Glutamatergic neuron (in vitro differentiated cells): ENCODE measurements around the gene KCNIP1. TPM values are rescaled to one million over a fixed set of nuclear protein-coding genes. Genes with fewer than 3 reads are reported as not detected.

Source experiments
- DNase-seq: peaks from one replicate; pipeline ENCODE4 v3.0.0; 2022
- H3K27ac Mint-ChIP-seq: one replicate; pipeline ENCODE4 v1.8.0; 2020; ENCODE audit warnings: mild to moderate bottlenecking, mixed read lengths, inconsistent platforms; ENCODE audit not compliant: unreplicated experiment
- H3K27me3 Mint-ChIP-seq: one replicate; pipeline ENCODE4 v1.8.0; 2020; ENCODE audit warnings: mild to moderate bottlenecking, moderate library complexity, mixed read lengths, inconsistent platforms; ENCODE audit not compliant: unreplicated experiment
- H3K36me3 Mint-ChIP-seq: one replicate; pipeline ENCODE4 v1.8.0; 2020; ENCODE audit warnings: mild to moderate bottlenecking, mixed read lengths, inconsistent platforms; ENCODE audit not compliant: unreplicated experiment
- H3K4me1 Mint-ChIP-seq: one replicate; pipeline ENCODE4 v1.8.0; 2020; ENCODE audit warnings: mild to moderate bottlenecking, low read depth, mixed read lengths, inconsistent platforms; ENCODE audit not compliant: unreplicated experiment
- H3K4me3 Mint-ChIP-seq: one replicate; pipeline ENCODE4 v1.8.0; 2020; ENCODE audit warnings: mild to moderate bottlenecking, mixed read lengths, inconsistent platforms; ENCODE audit not compliant: unreplicated experiment
- H3K9me3 Mint-ChIP-seq: one replicate; pipeline ENCODE4 v1.8.0; 2020; ENCODE audit warnings: mild to moderate bottlenecking, moderate library complexity, mixed read lengths, inconsistent platforms; ENCODE audit not compliant: unreplicated experiment
- CTCF ChIP-seq: fragments of 200-600 bp; sonication (generic); IDR thresholded peaks from one replicate; pipeline ENCODE4 v1.5.0; 2021; ENCODE audit not compliant: partially characterized antibody, unreplicated experiment
- total RNA-seq: library from RNA; stranded (reverse); fragmentation: NEBNext Ultra II Directional; extraction: Animal tissue kit (Norgen Biotek cat#: 25700); gene quantifications from one replicate; pipeline ENCODE4 v1.2.1, GENCODE V29; 2021; ENCODE audit not compliant: unreplicated experiment

The KCNIP1 gene
- total RNA-seq, 1 donor from 2014 or later, result 0.47 TPM

- H3K4me1 Mint-ChIP-seq, result peaks cover 5% of the 10 kb centered on the region
- no peak overlapping the region for H3K4me3 Mint-ChIP-seq
- DNase-seq, result no peak
- TF ChIP-seq CTCF, result no peak
- H3K27me3 Mint-ChIP-seq, result peaks cover 2% of the 10 kb centered on the region
- H3K27ac Mint-ChIP-seq, result no peak overlapping the region
- H3K36me3 Mint-ChIP-seq, result no peaks in the 10 kb centered on the region
- H3K9me3 Mint-ChIP-seq, result no peaks in the 10 kb centered on the region
Measured at GRCh38 chr5:170697031-170697430, 193.2 kb downstream of the KCNIP1 start.

GRCh38 chr5:170700503-170700902, 196.7 kb downstream of the KCNIP1 start:
- Mint-ChIP-seq H3K9me3 (peaks cover 1% of the 10 kb centered on the region), H3K27ac (no peak overlapping the region), H3K4me3 (no peak overlapping the region), H3K36me3 (no peaks in the 10 kb centered on the region), H3K4me1 (peaks cover 13% of the 10 kb centered on the region), H3K27me3 (peaks cover 2% of the 10 kb centered on the region)
- no peak for DNase-seq
- no peak for TF ChIP-seq CTCF

- no peak overlapping the region for H3K4me3 Mint-ChIP-seq
- H3K9me3 Mint-ChIP-seq, result peaks cover 1% of the 10 kb centered on the region
- peaks cover 2% of the 10 kb centered on the region for H3K27me3 Mint-ChIP-seq
- DNase-seq, result no peak
- H3K27ac Mint-ChIP-seq, result no peak overlapping the region
- no peaks in the 10 kb centered on the region for H3K36me3 Mint-ChIP-seq
- TF ChIP-seq CTCF, result no peak
- peaks cover 17% of the 10 kb centered on the region for H3K4me1 Mint-ChIP-seq
Measured at GRCh38 chr5:170701334-170701733, 197.5 kb downstream of the KCNIP1 start.

GRCh38 chr5:170704417-170705192, 200.8 kb downstream of the KCNIP1 start:
- no peak overlapping the region for H3K27ac Mint-ChIP-seq
- TF ChIP-seq CTCF, result no peak
- H3K4me1 Mint-ChIP-seq, result peaks cover 13% of the 10 kb centered on the region
- peaks cover 3% of the 10 kb centered on the region for H3K36me3 Mint-ChIP-seq
- H3K4me3 Mint-ChIP-seq, result no peak overlapping the region
- peaks cover 1% of the 10 kb centered on the region for H3K9me3 Mint-ChIP-seq
- DNase-seq, result no peak
- H3K27me3 Mint-ChIP-seq, result peaks cover 2% of the 10 kb centered on the region

GRCh38 chr5:170709640-170710039, 205.8 kb downstream of the KCNIP1 start:
- peaks cover 13% of the 10 kb centered on the region for H3K36me3 Mint-ChIP-seq
- H3K9me3 Mint-ChIP-seq, result no peaks in the 10 kb centered on the region
- H3K27ac Mint-ChIP-seq, result no peak overlapping the region
- no peak for DNase-seq
- no peaks in the 10 kb centered on the region for H3K27me3 Mint-ChIP-seq
- no peak overlapping the region for H3K4me3 Mint-ChIP-seq
- peaks cover 8% of the 10 kb centered on the region for H3K4me1 Mint-ChIP-seq
- no peak for TF ChIP-seq CTCF
